Hepatocyte (in vitro differentiated cells): Measurements from ENCODE around the gene CDH4.

Experiments used
- CTCF ChIP-seq: fragments of 200-600 bp; sonication (generic); IDR thresholded peaks from 2 replicates; pipeline ENCODE4 v1.5.1; 2016; ENCODE audit warnings: antibody characterized with exemption, mild to moderate bottlenecking; ENCODE audit not compliant: poor library complexity
- EZH2 ChIP-seq: fragments of 200-600 bp; sonication (generic); IDR thresholded peaks from 2 replicates; pipeline ENCODE4 v1.6.1; 2016; ENCODE audit warnings: antibody characterized with exemption, mild to moderate bottlenecking, borderline replicate concordance
- EZH2phosphoT487 ChIP-seq: fragments of 200-600 bp; sonication (generic); IDR thresholded peaks from one replicate; pipeline ENCODE4 v1.6.1; 2018; ENCODE audit warnings: antibody characterized with exemption, mild to moderate bottlenecking, low read depth, moderate library complexity; ENCODE audit not compliant: unreplicated experiment, severe bottlenecking

GRCh38 chr20:61883857-61884393 is 631.9 kb downstream of the CDH4 start:
- TF ChIP-seq CTCF (no peak), EZH2 (no peak), EZH2phosphoT487 (no peak)
